Stimulated activated naive CD8-positive, alpha-beta T cell treated with anti-CD3 and anti-CD28 coated beads, Interleukin-15, Interleukin-2, amounts not matched to agents 100 ng/mL and 50 ng/mL, for 24 hours (primary cell): ENCODE results near the gene ARHGAP26.
"Not testable (repeated sequence)": the region's sequence is repeated elsewhere in the genome, so short reads cannot be mapped to it uniquely, and the experiment has no call there.

Source experiments
- H3K27ac Mint-ChIP-seq: one replicate; pipeline ENCODE4 v1.8.0; 2021; ENCODE audit warnings: mild to moderate bottlenecking, mixed read lengths
- H3K27me3 Mint-ChIP-seq: one replicate; pipeline ENCODE4 v1.8.0; 2021; ENCODE audit warnings: mixed read lengths
- H3K36me3 Mint-ChIP-seq: one replicate; pipeline ENCODE4 v1.8.0; 2021; ENCODE audit warnings: low read depth, mixed read lengths
- H3K4me1 Mint-ChIP-seq: one replicate; pipeline ENCODE4 v1.8.0; 2021; ENCODE audit warnings: low read depth, mixed read lengths
- H3K4me3 Mint-ChIP-seq: one replicate; pipeline ENCODE4 v1.8.0; 2021; ENCODE audit warnings: mild to moderate bottlenecking, mixed read lengths
- H3K9me3 Mint-ChIP-seq: one replicate; pipeline ENCODE4 v1.8.0; 2021; ENCODE audit warnings: mixed read lengths

The ARHGAP26 gene

DNA sequence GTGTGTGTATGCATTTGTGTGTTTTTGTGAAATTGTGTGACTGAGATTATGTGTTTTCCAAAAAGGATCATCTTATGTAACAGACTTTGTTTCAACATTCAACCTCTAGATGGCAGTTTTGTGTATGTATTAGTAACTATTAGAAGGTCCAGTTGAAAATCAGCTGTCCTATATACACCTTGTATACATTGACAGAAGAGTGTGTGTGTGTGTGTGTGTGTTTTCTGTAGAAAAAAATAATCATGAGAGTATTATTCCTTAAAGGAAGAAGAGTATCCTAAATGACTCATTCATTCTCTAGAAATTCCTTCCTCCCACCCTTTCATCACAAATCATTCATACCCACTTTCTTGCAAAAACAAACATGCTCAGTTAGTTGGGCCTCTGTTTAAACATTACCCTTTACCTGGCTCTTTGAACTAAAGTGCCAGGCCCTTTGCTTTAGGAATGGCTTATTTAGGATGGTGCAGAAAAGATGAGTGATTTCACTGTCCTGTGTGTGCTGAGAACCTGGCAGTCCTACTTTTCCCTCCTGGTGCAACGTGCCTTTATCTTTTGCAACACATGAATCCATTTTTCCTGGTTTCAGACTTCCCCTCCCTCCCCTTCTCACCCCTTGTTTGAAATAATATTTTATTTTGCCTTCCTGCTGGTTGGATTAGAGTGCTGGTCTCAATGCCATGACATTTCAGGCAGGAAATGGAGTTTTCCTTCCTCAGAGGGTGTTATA lies 152.2 kb downstream of the ARHGAP26 start:
- Mint-ChIP-seq H3K9me3 (no peaks in the 10 kb centered on the region), H3K4me3 (no peak overlapping the region), H3K27ac (no peak overlapping the region), H3K27me3 (no peaks in the 10 kb centered on the region), H3K4me1 (peaks cover 43% of the 10 kb centered on the region), H3K36me3 (peaks cover 4% of the 10 kb centered on the region)

- no peaks in the 10 kb centered on the region for H3K27me3 Mint-ChIP-seq
- H3K4me1 Mint-ChIP-seq: peaks cover 48% of the 10 kb centered on the region
- H3K4me3 Mint-ChIP-seq: no peak overlapping the region
- H3K9me3 Mint-ChIP-seq: no peaks in the 10 kb centered on the region
- H3K36me3 Mint-ChIP-seq: peaks cover 8% of the 10 kb centered on the region
- H3K27ac Mint-ChIP-seq: no peak overlapping the region
These were observed 154.1 kb downstream of the ARHGAP26 start for GRCh38 chr5:142924135-142924883.

- H3K36me3 Mint-ChIP-seq: peaks cover 8% of the 10 kb centered on the region
- H3K27ac Mint-ChIP-seq: no peak overlapping the region
- no peaks in the 10 kb centered on the region for H3K9me3 Mint-ChIP-seq
- H3K4me1 Mint-ChIP-seq: peaks cover 61% of the 10 kb centered on the region
- no peak overlapping the region for H3K4me3 Mint-ChIP-seq
- no peaks in the 10 kb centered on the region for H3K27me3 Mint-ChIP-seq
These were observed 155.6 kb downstream of the ARHGAP26 start for GRCh38 chr5:142925795-142926194.

GRCh38 chr5:142926549-142926948 lies 156.4 kb downstream of the ARHGAP26 start:
- Mint-ChIP-seq H3K4me3 (no peak overlapping the region), H3K27ac (no peak overlapping the region), H3K36me3 (peaks cover 9% of the 10 kb centered on the region), H3K4me1 (peaks cover 63% of the 10 kb centered on the region), H3K9me3 (no peaks in the 10 kb centered on the region), H3K27me3 (no peaks in the 10 kb centered on the region)

GRCh38 chr5:142928999-142929398 lies 158.8 kb downstream of the ARHGAP26 start:
- Mint-ChIP-seq H3K27ac (peak overlapping the region; percentile 21), H3K36me3 (peaks cover 24% of the 10 kb centered on the region), H3K4me1 (peaks cover 52% of the 10 kb centered on the region)
- H3K4me3 Mint-ChIP-seq, H3K27me3 Mint-ChIP-seq, H3K9me3 Mint-ChIP-seq: not testable (repeated sequence)

- Mint-ChIP-seq H3K27me3 (no peaks in the 10 kb centered on the region), H3K4me1 (peaks cover 52% of the 10 kb centered on the region), H3K9me3 (no peaks in the 10 kb centered on the region), H3K4me3 (no peak overlapping the region), H3K27ac (peak overlapping the region; percentile 13), H3K36me3 (peaks cover 30% of the 10 kb centered on the region)
These were observed 159.4 kb downstream of the ARHGAP26 start for GRCh38 chr5:142929587-142929986.

GRCh38 chr5:142930395-142931110 lies 160.4 kb downstream of the ARHGAP26 start:
- H3K27ac Mint-ChIP-seq: no peak overlapping the region
- peaks cover 50% of the 10 kb centered on the region for H3K4me1 Mint-ChIP-seq
- no peaks in the 10 kb centered on the region for H3K27me3 Mint-ChIP-seq
- peaks cover 28% of the 10 kb centered on the region for H3K36me3 Mint-ChIP-seq
- no peaks in the 10 kb centered on the region for H3K9me3 Mint-ChIP-seq
- H3K4me3 Mint-ChIP-seq: no peak overlapping the region

DNA sequence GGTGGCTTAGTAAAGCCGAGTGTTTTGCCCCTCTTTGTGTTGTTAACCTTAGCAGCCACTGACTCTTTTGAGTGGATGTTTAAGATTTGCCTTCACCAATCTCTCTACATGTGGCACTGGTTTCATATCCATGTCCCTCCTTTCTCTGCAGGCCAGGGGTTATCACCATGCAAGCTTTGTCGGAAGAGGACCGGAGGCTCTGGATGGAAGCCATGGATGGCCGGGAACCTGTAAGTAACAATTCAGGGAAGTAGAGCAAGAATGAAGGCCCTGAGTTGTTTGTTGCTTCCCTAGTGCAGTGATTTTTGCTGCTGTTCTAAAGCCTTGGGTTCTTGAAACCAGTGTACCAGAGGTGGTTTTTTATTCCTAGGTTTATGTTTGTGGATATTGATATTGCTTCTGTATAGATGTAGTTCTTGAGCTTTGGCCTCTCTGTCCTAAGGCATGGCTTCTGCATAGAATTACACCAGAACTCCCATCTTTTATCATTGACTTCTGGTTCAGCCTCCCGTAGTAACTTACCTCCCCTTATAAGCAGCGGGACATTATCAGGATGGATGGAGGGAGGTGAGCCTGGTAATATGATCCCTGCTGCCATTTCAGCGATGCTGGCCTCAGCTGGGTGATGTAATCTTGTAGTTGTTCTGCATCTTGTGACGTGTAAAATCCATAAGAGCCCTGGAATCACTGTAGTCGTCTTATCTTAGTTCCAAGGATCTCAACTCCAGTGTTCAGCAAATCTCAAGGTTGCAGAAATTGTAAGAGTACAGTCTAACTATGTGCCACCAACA lies 161.9 kb downstream of the ARHGAP26 start:
- Mint-ChIP-seq H3K27ac (no peak overlapping the region), H3K9me3 (no peaks in the 10 kb centered on the region), H3K4me1 (peaks cover 49% of the 10 kb centered on the region), H3K4me3 (no peak overlapping the region), H3K27me3 (no peaks in the 10 kb centered on the region), H3K36me3 (peaks cover 28% of the 10 kb centered on the region)

DNA sequence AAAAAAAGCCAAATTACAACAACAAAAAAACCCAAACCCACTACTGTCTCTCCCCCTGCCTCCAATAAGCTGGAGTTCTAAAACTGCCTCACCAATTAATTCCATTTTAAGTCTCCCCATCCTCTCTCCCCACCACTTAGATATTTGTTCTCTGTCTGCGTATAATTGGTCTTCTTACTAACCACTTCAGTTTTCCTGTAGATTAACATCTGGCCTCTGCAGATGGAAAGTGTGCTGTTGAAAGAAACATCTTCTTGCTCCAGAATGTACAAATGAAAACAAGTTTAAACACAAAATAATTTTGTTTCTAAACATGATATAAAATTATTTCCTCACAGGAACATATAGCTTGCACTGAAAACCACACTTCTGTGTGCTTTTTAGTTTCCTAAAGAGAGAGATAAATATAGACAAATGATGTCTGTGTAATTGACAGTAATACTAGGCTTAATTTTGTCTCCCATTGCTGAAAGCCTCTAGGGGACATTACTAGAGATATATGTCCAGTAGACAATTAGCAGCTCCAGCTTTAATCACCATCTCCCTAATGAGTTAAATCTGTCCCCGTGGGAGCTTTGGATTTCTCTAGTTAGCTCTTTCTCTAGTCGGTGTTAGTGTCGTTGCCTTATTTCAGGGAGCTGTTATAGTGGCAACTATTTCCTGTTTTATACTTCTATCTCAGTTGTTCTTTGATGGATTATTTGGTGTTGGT lies 164.0 kb downstream of the ARHGAP26 start:
- Mint-ChIP-seq H3K4me1 (peaks cover 53% of the 10 kb centered on the region), H3K4me3 (no peak overlapping the region), H3K36me3 (peaks cover 24% of the 10 kb centered on the region), H3K9me3 (no peaks in the 10 kb centered on the region), H3K27me3 (no peaks in the 10 kb centered on the region), H3K27ac (no peak overlapping the region)

DNA sequence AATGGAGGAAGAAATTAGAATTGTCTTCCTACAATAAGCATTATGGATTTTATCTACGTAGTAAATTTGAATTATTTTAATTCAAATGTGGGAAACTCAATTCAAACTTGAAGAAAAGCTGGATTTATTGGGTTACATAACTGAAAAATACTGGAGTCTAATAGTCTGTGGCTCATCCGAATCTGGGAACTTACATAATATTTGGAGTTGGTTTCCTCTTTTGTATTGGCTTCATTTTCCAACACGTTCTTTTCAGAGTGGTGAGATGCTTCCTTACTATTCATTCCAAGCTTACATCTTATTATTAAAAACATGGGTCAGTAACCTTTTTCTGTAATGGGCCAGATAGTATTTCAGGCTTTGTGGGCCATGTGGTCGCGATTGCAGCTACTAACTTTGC lies 164.8 kb downstream of the ARHGAP26 start:
- Mint-ChIP-seq H3K9me3 (no peaks in the 10 kb centered on the region), H3K36me3 (peaks cover 24% of the 10 kb centered on the region), H3K27me3 (no peaks in the 10 kb centered on the region), H3K4me3 (no peak overlapping the region), H3K27ac (no peak overlapping the region), H3K4me1 (peaks cover 52% of the 10 kb centered on the region)

GRCh38 chr5:142937374-142937773 lies 167.2 kb downstream of the ARHGAP26 start:
- Mint-ChIP-seq H3K36me3 (peaks cover 16% of the 10 kb centered on the region), H3K4me3 (no peak overlapping the region), H3K4me1 (peaks cover 49% of the 10 kb centered on the region), H3K27me3 (no peaks in the 10 kb centered on the region), H3K9me3 (no peaks in the 10 kb centered on the region), H3K27ac (no peak overlapping the region)

DNA sequence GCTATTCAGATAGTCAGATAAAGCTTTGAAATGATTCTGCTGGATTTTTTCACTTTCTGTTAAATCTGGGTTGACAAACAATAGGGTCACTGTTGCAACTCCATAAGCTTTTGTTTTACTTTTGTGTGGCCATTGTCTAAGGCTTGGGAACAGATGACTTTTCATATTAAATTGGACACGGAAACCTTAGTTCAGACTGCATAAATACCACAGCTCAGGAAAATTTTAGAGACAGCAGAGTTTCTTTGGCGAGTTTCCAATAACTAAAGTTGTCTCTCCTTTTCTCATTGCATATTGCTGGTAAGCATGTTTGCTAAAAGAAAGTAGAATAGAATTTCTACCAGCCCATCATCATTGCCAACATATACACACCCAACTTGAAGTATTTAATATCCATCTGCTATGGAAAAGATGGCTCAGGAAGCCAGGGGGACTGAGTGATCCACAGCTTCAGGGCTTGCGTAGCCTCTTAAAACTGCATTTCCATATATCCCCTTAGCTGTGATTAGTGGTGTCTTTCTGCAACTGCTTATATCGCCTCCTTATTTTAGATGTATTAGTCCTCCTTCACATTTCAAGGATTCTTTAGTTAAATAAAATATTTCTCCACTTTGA lies 168.2 kb downstream of the ARHGAP26 start:
- H3K9me3 Mint-ChIP-seq: no peaks in the 10 kb centered on the region

DNA sequence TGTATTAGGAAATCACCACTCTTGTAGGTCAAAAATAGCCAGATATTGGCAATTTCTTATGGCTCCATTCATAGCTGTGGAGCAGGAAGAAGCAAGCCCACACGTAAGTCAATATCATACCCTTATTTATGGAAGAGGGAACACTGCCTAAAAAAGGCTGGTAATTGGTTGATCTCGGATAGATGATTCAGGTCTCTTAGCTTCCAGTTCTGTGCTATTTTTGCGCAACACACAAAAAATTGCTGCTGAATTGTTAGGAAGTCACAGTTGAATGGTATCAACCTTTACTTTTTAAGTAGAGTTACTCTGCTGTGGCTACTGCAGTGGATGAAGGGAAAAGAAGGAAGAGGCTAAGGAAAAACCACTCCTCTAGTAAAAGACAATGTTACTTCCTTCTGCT lies 168.8 kb downstream of the ARHGAP26 start:
- H3K9me3 Mint-ChIP-seq: no peaks in the 10 kb centered on the region
- H3K4me1 Mint-ChIP-seq: peaks cover 44% of the 10 kb centered on the region
- no peak overlapping the region for H3K4me3 Mint-ChIP-seq
- peaks cover 7% of the 10 kb centered on the region for H3K36me3 Mint-ChIP-seq
- no peaks in the 10 kb centered on the region for H3K27me3 Mint-ChIP-seq
- no peak overlapping the region for H3K27ac Mint-ChIP-seq

More for the DNA sequence above, 168.2 kb downstream of the ARHGAP26 start:
- Mint-ChIP-seq H3K27ac (no peak overlapping the region), H3K36me3 (peaks cover 9% of the 10 kb centered on the region), H3K4me1 (peaks cover 46% of the 10 kb centered on the region), H3K4me3 (no peak overlapping the region), H3K27me3 (no peaks in the 10 kb centered on the region)

DNA sequence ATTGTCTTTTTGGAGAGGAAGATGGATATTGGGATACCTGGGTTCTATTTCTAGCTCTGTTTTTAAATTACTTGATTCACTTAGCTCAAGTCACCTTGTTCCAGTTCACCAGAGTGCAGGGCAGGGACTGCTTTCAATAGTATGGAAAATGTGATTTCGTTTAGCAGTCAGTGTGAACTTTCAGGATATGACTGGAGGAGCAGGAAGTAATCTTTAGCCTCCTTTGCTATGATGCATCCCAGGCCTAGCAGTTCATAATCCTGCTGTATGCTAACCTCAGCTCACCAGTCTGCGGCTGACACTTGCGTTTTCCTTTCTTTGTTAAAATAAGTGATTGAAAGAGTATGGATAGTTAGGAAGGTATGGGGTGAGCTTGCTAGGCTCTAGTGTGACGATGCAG lies 169.7 kb downstream of the ARHGAP26 start:
- Mint-ChIP-seq H3K36me3 (no peaks in the 10 kb centered on the region), H3K4me3 (no peak overlapping the region), H3K27ac (no peak overlapping the region), H3K9me3 (no peaks in the 10 kb centered on the region), H3K4me1 (peaks cover 37% of the 10 kb centered on the region), H3K27me3 (no peaks in the 10 kb centered on the region)
